Measurements from ENCODE around the gene IL11. TPM values are rescaled to one million over a fixed set of nuclear protein-coding genes. Genes with fewer than 3 reads are reported as not detected.

IL11 gene
- polyA plus RNA-seq, 4 donors, result 0.19 to 0.67 TPM; not detected in 2

DNA sequence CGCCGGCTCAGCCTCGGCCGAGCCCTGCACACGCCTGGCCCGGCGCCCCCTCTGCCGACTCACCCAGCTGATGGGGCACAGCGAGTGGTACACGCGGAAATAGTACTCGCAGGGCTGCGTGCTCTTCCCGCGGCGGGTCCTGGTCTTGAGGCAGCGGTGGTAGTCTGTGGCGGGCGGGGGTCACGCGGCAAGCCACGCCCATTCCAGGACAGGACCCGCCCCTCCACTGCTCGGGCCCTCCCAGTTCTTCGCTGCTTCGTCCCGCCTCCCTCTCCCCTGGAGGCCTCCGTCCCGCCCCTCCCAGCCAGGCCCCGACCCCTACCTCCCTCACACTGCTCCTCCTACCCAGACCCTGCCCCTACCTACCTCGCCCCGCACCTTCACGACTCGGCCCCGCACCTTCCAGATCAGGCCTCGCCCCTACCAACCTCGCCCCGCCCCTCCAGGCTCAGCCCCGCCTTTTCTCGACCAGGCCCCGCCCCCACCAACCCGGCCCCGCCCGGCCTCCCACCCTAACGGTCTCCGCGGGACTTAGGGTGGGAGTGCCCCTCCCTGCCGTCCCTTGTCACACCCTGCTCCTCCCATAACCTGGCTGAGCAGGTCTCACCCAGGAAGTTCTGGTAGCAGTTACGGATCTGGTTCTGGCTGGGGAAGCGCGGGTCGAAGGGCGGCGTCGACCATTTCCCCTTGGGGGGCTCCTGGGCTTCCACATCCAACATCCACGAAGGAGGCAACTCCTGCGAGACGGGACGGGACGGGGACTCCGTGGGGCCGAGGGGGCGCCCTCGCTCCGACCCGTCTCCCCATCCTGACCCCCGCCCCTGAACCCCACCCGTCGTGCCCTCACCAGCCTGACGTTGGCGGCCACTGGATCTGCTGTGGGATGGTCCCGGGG lies 16.2 kb downstream of the IL11 start:
- peaks cover 0 to 20% (median 5%) of the 10 kb centered on the region in 3 donors for H3K4me1 ChIP-seq (ENCODE audit: control insufficient read depth in 3 of 3, insufficient read depth in 2 of 3, low read depth in 1 of 3, low read length in 2 of 3)
- no peak overlapping the region for H3K27ac ChIP-seq (ENCODE audit: low read depth in 1 of 3, low read length in 2 of 3)
- peaks cover 0 to 3% (median 0%) of the 10 kb centered on the region in 3 donors for H3K36me3 ChIP-seq (ENCODE audit: control insufficient read depth in 3 of 3, insufficient read depth in 2 of 3, low read depth in 1 of 3, low read length in 3 of 3)
- DNase-seq, result peak; percentile 45 to 84
- no peak for FAIRE-seq
- H3K27me3 ChIP-seq (ENCODE audit: control insufficient read depth in 3 of 3, insufficient read depth in 3 of 3, low read length in 3 of 3), result peaks cover 6 to 65% (median 33%) of the 10 kb centered on the region in 3 donors
- H3K4me3 ChIP-seq (ENCODE audit: low read depth in 1 of 3, low read length in 3 of 3), result peak overlapping the region; percentile 34 to 57 (median 51)
- WGBS, 3 donors, result 1 to 2% (median 1%) methylated on average over 50 to 72 of the region's 72 CpGs
- no peaks in the 10 kb centered on the region for H3K9me3 ChIP-seq (ENCODE audit: control insufficient read depth in 2 of 2, insufficient read depth in 1 of 2, low read depth in 1 of 2, low read length in 1 of 2)

GRCh38 chr19:55353356-55353802 lies 16.9 kb downstream of the IL11 start:
- Histone ChIP-seq H3K36me3 (ENCODE audit: control insufficient read depth in 3 of 3, insufficient read depth in 2 of 3, low read depth in 1 of 3, low read length in 3 of 3) (peaks cover 0 to 6% (median 0%) of the 10 kb centered on the region in 3 donors), H3K4me1 (ENCODE audit: control insufficient read depth in 3 of 3, insufficient read depth in 2 of 3, low read depth in 1 of 3, low read length in 2 of 3) (peaks cover 0 to 20% (median 5%) of the 10 kb centered on the region in 3 donors), H3K27ac (ENCODE audit: low read depth in 1 of 3, low read length in 2 of 3) (no peak overlapping the region), H3K27me3 (ENCODE audit: control insufficient read depth in 3 of 3, insufficient read depth in 3 of 3, low read length in 3 of 3) (peaks cover 6 to 65% (median 33%) of the 10 kb centered on the region in 3 donors), H3K4me3 (ENCODE audit: low read depth in 1 of 3, low read length in 3 of 3) (peak overlapping the region; percentile 34 to 57 (median 51)), H3K9me3 (ENCODE audit: control insufficient read depth in 2 of 2, insufficient read depth in 1 of 2, low read depth in 1 of 2, low read length in 1 of 2) (no peaks in the 10 kb centered on the region)
- FAIRE-seq (no peak), DNase-seq (no peak)
- 4% methylated on average over 22 to 24 of the region's 24 CpGs for WGBS, 3 donors

GRCh38 chr19:55352549-55353145 lies 17.6 kb downstream of the IL11 start:
- Histone ChIP-seq H3K27me3 (ENCODE audit: control insufficient read depth in 3 of 3, insufficient read depth in 3 of 3, low read length in 3 of 3) (peaks cover 6 to 65% (median 33%) of the 10 kb centered on the region in 3 donors), H3K4me3 (ENCODE audit: low read depth in 1 of 3, low read length in 3 of 3) (no peak overlapping the region), H3K9me3 (ENCODE audit: control insufficient read depth in 2 of 2, insufficient read depth in 1 of 2, low read depth in 1 of 2, low read length in 1 of 2) (no peaks in the 10 kb centered on the region), H3K27ac (ENCODE audit: low read depth in 1 of 3, low read length in 2 of 3) (no peak overlapping the region), H3K36me3 (ENCODE audit: control insufficient read depth in 3 of 3, insufficient read depth in 2 of 3, low read depth in 1 of 3, low read length in 3 of 3) (peaks cover 0 to 12% (median 0%) of the 10 kb centered on the region in 3 donors), H3K4me1 (ENCODE audit: control insufficient read depth in 3 of 3, insufficient read depth in 2 of 3, low read depth in 1 of 3, low read length in 2 of 3) (peaks cover 0 to 20% (median 5%) of the 10 kb centered on the region in 3 donors)
- 41 to 65% (median 53%) methylated on average over 25 of the region's 25 CpGs for WGBS, 3 donors
- no peak for FAIRE-seq
- DNase-seq, result peak in 1 of 2 donors; percentile 43

GRCh38 chr19:55352040-55352439 lies 18.2 kb downstream of the IL11 start:
- FAIRE-seq (no peak), DNase-seq (no peak)
- no peak overlapping the region for H3K4me3 ChIP-seq (ENCODE audit: low read depth in 1 of 3, low read length in 3 of 3)
- H3K4me1 ChIP-seq (ENCODE audit: control insufficient read depth in 3 of 3, insufficient read depth in 2 of 3, low read depth in 1 of 3, low read length in 2 of 3), result peaks cover 0 to 20% (median 5%) of the 10 kb centered on the region in 3 donors
- 44 to 63% (median 58%) methylated on average over 6 of the region's 6 CpGs for WGBS, 3 donors
- no peaks in the 10 kb centered on the region for H3K9me3 ChIP-seq (ENCODE audit: control insufficient read depth in 2 of 2, insufficient read depth in 1 of 2, low read depth in 1 of 2, low read length in 1 of 2)
- peaks cover 0 to 17% (median 2%) of the 10 kb centered on the region in 3 donors for H3K36me3 ChIP-seq (ENCODE audit: control insufficient read depth in 3 of 3, insufficient read depth in 2 of 3, low read depth in 1 of 3, low read length in 3 of 3)
- H3K27me3 ChIP-seq (ENCODE audit: control insufficient read depth in 3 of 3, insufficient read depth in 3 of 3, low read length in 3 of 3), result peaks cover 4 to 61% (median 33%) of the 10 kb centered on the region in 3 donors
- H3K27ac ChIP-seq (ENCODE audit: low read depth in 1 of 3, low read length in 2 of 3), result no peak overlapping the region

- peaks cover 0 to 20% (median 5%) of the 10 kb centered on the region in 3 donors for H3K4me1 ChIP-seq (ENCODE audit: control insufficient read depth in 3 of 3, insufficient read depth in 2 of 3, low read depth in 1 of 3, low read length in 2 of 3)
- 55 to 67% (median 59%) methylated on average over 11 of the region's 11 CpGs for WGBS, 3 donors
- H3K27ac ChIP-seq (ENCODE audit: low read depth in 1 of 3, low read length in 2 of 3), result no peak overlapping the region
- H3K9me3 ChIP-seq (ENCODE audit: control insufficient read depth in 2 of 2, insufficient read depth in 1 of 2, low read depth in 1 of 2, low read length in 1 of 2), result no peaks in the 10 kb centered on the region
- H3K4me3 ChIP-seq (ENCODE audit: low read depth in 1 of 3, low read length in 3 of 3), result no peak overlapping the region
- peaks cover 0 to 26% (median 5%) of the 10 kb centered on the region in 3 donors for H3K36me3 ChIP-seq (ENCODE audit: control insufficient read depth in 3 of 3, insufficient read depth in 2 of 3, low read depth in 1 of 3, low read length in 3 of 3)
- peaks cover 4 to 48% (median 30%) of the 10 kb centered on the region in 3 donors for H3K27me3 ChIP-seq (ENCODE audit: control insufficient read depth in 3 of 3, insufficient read depth in 3 of 3, low read length in 3 of 3)
- FAIRE-seq (no peak), DNase-seq (no peak)
Measured at GRCh38 chr19:55350620-55351315, 19.5 kb downstream of the IL11 start.

GRCh38 chr19:55348317-55349034 lies 21.8 kb downstream of the IL11 start:
- 73 to 81% (median 80%) methylated on average over 22 of the region's 22 CpGs for WGBS, 3 donors
- Histone ChIP-seq H3K27me3 (ENCODE audit: control insufficient read depth in 3 of 3, insufficient read depth in 3 of 3, low read length in 3 of 3) (peaks cover 4 to 26% (median 24%) of the 10 kb centered on the region in 3 donors), H3K36me3 (ENCODE audit: control insufficient read depth in 3 of 3, insufficient read depth in 2 of 3, low read depth in 1 of 3, low read length in 3 of 3) (peaks cover 0 to 44% (median 5%) of the 10 kb centered on the region in 3 donors), H3K4me1 (ENCODE audit: control insufficient read depth in 3 of 3, insufficient read depth in 2 of 3, low read depth in 1 of 3, low read length in 2 of 3) (peaks cover 0 to 12% (median 2%) of the 10 kb centered on the region in 3 donors), H3K9me3 (ENCODE audit: control insufficient read depth in 2 of 2, insufficient read depth in 1 of 2, low read depth in 1 of 2, low read length in 1 of 2) (no peaks in the 10 kb centered on the region), H3K27ac (ENCODE audit: low read depth in 1 of 3, low read length in 2 of 3) (no peak overlapping the region), H3K4me3 (ENCODE audit: low read depth in 1 of 3, low read length in 3 of 3) (no peak overlapping the region)
- FAIRE-seq (no peak), DNase-seq (no peak)

- no peak for DNase-seq
Measured at GRCh38 chr19:55347442-55348009, 22.7 kb downstream of the IL11 start.

More at GRCh38 chr19:55347442-55348009, 22.7 kb downstream of the IL11 start:
- Histone ChIP-seq H3K27ac (ENCODE audit: low read depth in 1 of 3, low read length in 2 of 3) (no peak overlapping the region), H3K4me1 (ENCODE audit: control insufficient read depth in 3 of 3, insufficient read depth in 2 of 3, low read depth in 1 of 3, low read length in 2 of 3) (peaks cover 0 to 4% (median 0%) of the 10 kb centered on the region in 3 donors), H3K27me3 (ENCODE audit: control insufficient read depth in 3 of 3, insufficient read depth in 3 of 3, low read length in 3 of 3) (peaks cover 4 to 16% (median 14%) of the 10 kb centered on the region in 3 donors), H3K4me3 (ENCODE audit: low read depth in 1 of 3, low read length in 3 of 3) (no peak overlapping the region), H3K36me3 (ENCODE audit: control insufficient read depth in 3 of 3, insufficient read depth in 2 of 3, low read depth in 1 of 3, low read length in 3 of 3) (peaks cover 0 to 54% (median 5%) of the 10 kb centered on the region in 3 donors), H3K9me3 (ENCODE audit: control insufficient read depth in 2 of 2, insufficient read depth in 1 of 2, low read depth in 1 of 2, low read length in 1 of 2) (no peaks in the 10 kb centered on the region)
- no peak for FAIRE-seq
- 80 to 90% (median 84%) methylated on average over 8 to 10 of the region's 10 CpGs for WGBS, 3 donors

Data from small intestine (tissue), 7 donors.